Ovary (tissue), 9 donors: ENCODE data around the gene ANAPC10. TPM values are rescaled to one million over a fixed set of nuclear protein-coding genes. Genes with fewer than 3 reads are reported as not detected.

Experiments
- DNase-seq, 5 donors: peaks; one replicate each; pipeline ENCODE4 v3.0.0-alpha.2; 2019 to 2020
- H3K27ac ChIP-seq, 2 donors: fragments of 200-600 bp; one replicate each; pipeline versions ENCODE4 v1.5.1 to v1.8.0; 2019 to 2022
- H3K27me3 ChIP-seq: fragments of 200-600 bp; one replicate; pipeline ENCODE4 v1.8.0; 2022
- H3K36me3 ChIP-seq: fragments of 200-600 bp; sonication (generic); one replicate; pipeline ENCODE4 v1.5.1; 2019
- H3K4me1 ChIP-seq: one replicate; pipeline ENCODE4 v1.8.1; 2013; ENCODE audit warnings: mild to moderate bottlenecking, moderate library complexity; ENCODE audit not compliant: insufficient read depth
- H3K4me3 ChIP-seq: fragments of 200-600 bp; sonication (generic); one replicate; pipeline ENCODE4 v1.5.1; 2017
- H3K9me3 ChIP-seq, 2 donors: fragments of 200-600 bp in 1 of 2; sonication (generic) in 1 of 2; one replicate each; pipeline versions ENCODE4 v1.5.1 to v1.8.1; 2013 to 2019; ENCODE audit warnings: mild to moderate bottlenecking in 1 of 2, moderate library complexity in 1 of 2
- EP300 ChIP-seq: sonication (generic); formaldehyde crosslinking; IDR thresholded peaks from one replicate; pipeline ENCODE4 v1.6.1; 2017; ENCODE audit warnings: antibody characterized with exemption
- POLR2A ChIP-seq: fragments of 450-650 bp; IDR thresholded peaks from one replicate; pipeline ENCODE4 v1.6.1; 2017; ENCODE audit warnings: antibody characterized with exemption, mild to moderate bottlenecking, moderate library complexity
- WGBS, 3 donors: extraction: QIAGEN DNeasy Blood & Tissue Kit in 1 of 3; methylation state at CpG; one replicate each; pipeline versions ENCODE4 v1.1.5 to v1.1.7; 2013 to 2017; 5-methylcytosine and 5-hydroxymethylcytosine counted together
- intact Hi-C, 4 donors: fragments of 100-400 bp; cut with DNase I; formaldehyde crosslinking; loops; one replicate each; pipeline versions ENCODE4 v1.11.0 to v1.15.1; 2022 to 2023
- polyA plus RNA-seq, 2 donors: library from polyadenylated mRNA; stranded (reverse); fragments of 200-250 nt in 1 of 2; fragments of 350-450 nt in 1 of 2; fragmentation: Illumina TruSeq in 1 of 2; extraction: RNeasy Lipid Tissue Mini Kit (QIAGEN cat#74804) in 1 of 2; gene quantifications; one replicate each; pipeline ENCODE4 v1.2.3, GENCODE V29; 2013 to 2014
- total RNA-seq, 7 donors: library from RNA; depleted of rRNA in 2 of 7; stranded (reverse); fragments of >200 nt in 2 of 7; fragmentation: NEBNext Ultra II Directional in 3 of 7; extraction: Animal tissue kit (Norgen Biotek cat#: 25700) in 3 of 7; gene quantifications; one replicate each; pipeline versions ENCODE4 v1.1.0 to v1.2.4, GENCODE V29; 2016 to 2023
- TF ChIP-seq, protein P1 (sequence below), 3 donors: fragments of 450-650 bp in 2 of 3; fragments of 200-600 bp in 1 of 3; IDR thresholded peaks; one replicate each; pipeline versions ENCODE4 v1.5.1 to v1.8.0; 2016 to 2022; ENCODE audit warnings: antibody characterized with exemption in 3 of 3, mild to moderate bottlenecking in 1 of 3
- donor health status: DM: no; HTN: no; CAD: no; lungs with moderate emphysema.
- donor health status: DM: no; HTN: no; CAD: no.
- donor health status: Bipolar disorder and iron deficiency.
- donor health status: DM: yes; HTN: yes; CAD: no.
- donor health status: DM: no; HTN: no; CAD: no.
- donor health status: DM: yes; HTN: yes; CAD: no.

The ANAPC10 gene
- total and polyA plus RNA-seq, 9 donors, result 13.3 to 27.8 (median 18.9) TPM

- WGBS, 3 donors, result 89 to 93% (median 90%) methylated on average over 5 of the region's 5 CpGs
- DNase-seq, result no peak
- TF ChIP-seq EP300, result no peak
- TF ChIP-seq, protein P1, sequence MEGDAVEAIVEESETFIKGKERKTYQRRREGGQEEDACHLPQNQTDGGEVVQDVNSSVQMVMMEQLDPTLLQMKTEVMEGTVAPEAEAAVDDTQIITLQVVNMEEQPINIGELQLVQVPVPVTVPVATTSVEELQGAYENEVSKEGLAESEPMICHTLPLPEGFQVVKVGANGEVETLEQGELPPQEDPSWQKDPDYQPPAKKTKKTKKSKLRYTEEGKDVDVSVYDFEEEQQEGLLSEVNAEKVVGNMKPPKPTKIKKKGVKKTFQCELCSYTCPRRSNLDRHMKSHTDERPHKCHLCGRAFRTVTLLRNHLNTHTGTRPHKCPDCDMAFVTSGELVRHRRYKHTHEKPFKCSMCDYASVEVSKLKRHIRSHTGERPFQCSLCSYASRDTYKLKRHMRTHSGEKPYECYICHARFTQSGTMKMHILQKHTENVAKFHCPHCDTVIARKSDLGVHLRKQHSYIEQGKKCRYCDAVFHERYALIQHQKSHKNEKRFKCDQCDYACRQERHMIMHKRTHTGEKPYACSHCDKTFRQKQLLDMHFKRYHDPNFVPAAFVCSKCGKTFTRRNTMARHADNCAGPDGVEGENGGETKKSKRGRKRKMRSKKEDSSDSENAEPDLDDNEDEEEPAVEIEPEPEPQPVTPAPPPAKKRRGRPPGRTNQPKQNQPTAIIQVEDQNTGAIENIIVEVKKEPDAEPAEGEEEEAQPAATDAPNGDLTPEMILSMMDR (IDR thresholded peaks at IDR 0.05), result no peak
- no peak for TF ChIP-seq POLR2A
- Histone ChIP-seq H3K36me3 (no peaks in the 10 kb centered on the region), H3K27ac (no peak overlapping the region), H3K27me3 (no peaks in the 10 kb centered on the region), H3K9me3 (no peaks in the 10 kb centered on the region), H3K4me3 (no peak overlapping the region), H3K4me1 (no peaks in the 10 kb centered on the region)
- intact Hi-C loops, result no loop called here
These were observed 42.3 kb downstream of the ANAPC10 start for GRCh38 chr4:145055533-145056257.

- DNase-seq, result no peak
- TF ChIP-seq POLR2A (no peak), EP300 (no peak)
- TF ChIP-seq, protein P1 (IDR thresholded peaks at IDR 0.05), result no peak
- no peak overlapping the region for H3K27ac ChIP-seq
- no peaks in the 10 kb centered on the region for H3K9me3 ChIP-seq
- no peaks in the 10 kb centered on the region for H3K4me1 ChIP-seq
- WGBS, 3 donors, result 93 to 98% (median 95%) methylated on average over 1 of the region's 1 CpG
- no peaks in the 10 kb centered on the region for H3K36me3 ChIP-seq
- intact Hi-C loops, result no loop called here
- H3K27me3 ChIP-seq, result no peaks in the 10 kb centered on the region
- no peak overlapping the region for H3K4me3 ChIP-seq
These were observed 48.8 kb downstream of the ANAPC10 start for GRCh38 chr4:145049241-145049640.

GRCh38 chr4:145048817-145049216 lies 49.2 kb downstream of the ANAPC10 start:
- Histone ChIP-seq H3K4me3 (no peak overlapping the region), H3K36me3 (no peaks in the 10 kb centered on the region), H3K27ac (no peak overlapping the region), H3K4me1 (no peaks in the 10 kb centered on the region), H3K27me3 (no peaks in the 10 kb centered on the region), H3K9me3 (no peaks in the 10 kb centered on the region)
- TF ChIP-seq POLR2A, result no peak
- TF ChIP-seq EP300, result no peak
- TF ChIP-seq, protein P1 (IDR thresholded peaks at IDR 0.05), result no peak
- DNase-seq, result no peak
- intact Hi-C loops, result no loop called here

- DNase-seq, result no peak
- H3K36me3 ChIP-seq, result no peaks in the 10 kb centered on the region
- intact Hi-C loops, result no loop called here
- H3K9me3 ChIP-seq, result no peaks in the 10 kb centered on the region
- no peak overlapping the region for H3K27ac ChIP-seq
- TF ChIP-seq POLR2A (no peak), EP300 (no peak)
- TF ChIP-seq, protein P1 (IDR thresholded peaks at IDR 0.05), result no peak
- H3K4me1 ChIP-seq, result no peaks in the 10 kb centered on the region
- 76 to 92% (median 89%) methylated on average over 4 of the region's 4 CpGs for WGBS, 3 donors
- H3K27me3 ChIP-seq, result no peaks in the 10 kb centered on the region
- H3K4me3 ChIP-seq, result no peak overlapping the region
These were observed 50.8 kb downstream of the ANAPC10 start for GRCh38 chr4:145047151-145047550.
